GM19193 (cell line): Measurements from ENCODE around the gene XIRP1.

Experiments used
- POLR2A ChIP-seq: IDR thresholded peaks from 4 replicates; pipeline ENCODE4 v1.6.1; 2011; ENCODE audit not compliant: insufficient read depth, insufficient read length; ENCODE audit errors: extremely low read depth

The XIRP1 gene

DNA sequence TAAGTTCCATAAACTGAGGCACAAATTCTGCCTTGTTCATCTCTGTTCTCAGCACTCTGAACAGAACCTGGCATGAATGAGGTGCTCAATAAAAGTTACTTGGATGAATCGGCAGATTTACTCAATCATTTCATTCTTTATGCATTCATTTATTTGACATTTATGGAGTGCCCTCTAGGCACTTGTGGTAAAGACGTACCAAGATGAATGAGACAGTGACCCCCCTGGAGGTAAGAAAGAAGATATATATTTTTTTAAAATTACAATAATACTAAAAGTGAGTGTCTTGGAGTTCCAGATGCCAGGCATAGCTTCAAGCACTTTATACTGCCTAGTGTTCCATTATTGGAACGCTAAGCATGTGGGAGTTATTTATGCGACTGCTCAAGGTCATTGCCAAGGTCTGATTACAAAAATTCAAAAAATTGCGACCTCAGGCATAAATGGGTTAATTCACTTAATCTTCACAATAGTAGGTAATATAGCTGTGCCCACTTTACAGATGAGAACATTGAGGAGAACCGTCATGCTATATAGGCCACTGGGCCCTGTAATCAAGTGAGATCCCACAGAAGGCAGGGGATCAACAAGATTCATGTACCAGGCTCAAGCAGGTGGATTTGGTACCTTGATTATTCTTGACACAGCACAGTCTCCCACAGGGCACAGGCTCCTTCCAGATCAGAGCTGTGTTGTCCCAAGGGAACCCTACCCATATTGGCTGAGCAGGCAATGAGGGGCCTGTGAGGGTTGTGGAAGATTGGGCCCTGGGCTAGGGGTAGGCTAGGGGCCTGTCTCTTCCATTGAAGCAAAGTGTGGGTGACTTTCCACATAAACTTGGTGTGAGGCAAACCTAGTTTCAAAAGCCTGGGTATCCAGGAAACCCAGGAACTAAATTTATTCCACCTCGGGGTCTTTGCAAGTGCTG lies 10.7 kb downstream of the XIRP1 start:
- TF ChIP-seq POLR2A, result no peak

- no peak for TF ChIP-seq POLR2A
Measured at GRCh38 chr3:39180546-39181346, 11.6 kb downstream of the XIRP1 start.

DNA sequence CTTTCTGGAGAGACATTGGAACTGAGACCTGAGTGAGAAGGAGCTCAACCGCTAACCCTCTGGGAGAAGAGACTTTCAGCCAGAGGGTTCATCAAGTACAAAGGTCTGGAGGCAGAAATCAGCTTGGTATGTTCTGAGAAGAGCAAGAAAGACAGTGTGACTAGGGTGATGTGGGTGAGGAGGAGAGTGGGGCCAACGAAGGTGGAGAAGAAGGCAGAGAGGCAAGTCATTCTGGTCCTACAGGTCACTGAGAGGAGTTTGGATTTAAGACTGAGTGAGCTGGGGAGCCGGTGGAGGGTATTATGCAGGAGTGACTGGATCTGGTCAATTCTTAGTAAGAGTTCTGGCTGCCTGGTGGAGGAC lies 12.2 kb downstream of the XIRP1 start:
- TF ChIP-seq POLR2A, result no peak

GRCh38 chr3:39178553-39178952 lies 13.8 kb downstream of the XIRP1 start:
- TF ChIP-seq POLR2A, result no peak

DNA sequence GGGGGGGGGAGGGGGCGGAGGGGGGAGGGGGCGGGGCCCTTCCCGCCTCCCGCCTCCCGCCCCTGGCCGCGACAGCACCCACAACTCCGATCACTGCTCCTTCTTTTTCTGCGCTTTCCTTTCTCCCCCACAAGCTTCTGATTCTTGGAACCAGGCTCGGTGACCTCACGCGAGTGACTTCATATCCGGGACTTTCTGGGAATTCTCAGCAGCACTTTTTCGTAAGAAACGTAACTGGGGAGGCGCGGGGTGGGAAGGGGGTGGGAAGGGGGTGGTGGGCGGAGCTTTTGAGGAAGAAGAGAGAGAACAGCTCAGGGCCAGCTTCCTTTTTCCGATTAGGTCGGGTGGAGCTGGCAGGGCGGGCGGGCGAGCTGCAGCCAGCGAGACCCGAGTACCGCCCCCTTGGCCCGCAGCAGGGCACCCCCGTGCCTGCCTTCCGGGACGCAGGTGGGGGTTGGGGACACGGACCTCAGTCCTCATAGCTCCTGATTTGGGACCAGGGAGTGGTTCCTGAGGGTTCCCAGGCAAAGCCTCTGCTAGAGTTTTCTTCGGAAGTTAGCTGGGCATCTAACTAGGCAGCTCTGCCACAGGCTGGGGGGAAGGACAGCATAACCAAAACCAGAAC lies 14.6 kb downstream of the XIRP1 start:
- peak; percentile 65 for TF ChIP-seq POLR2A

GRCh38 chr3:39176025-39176714 lies 16.2 kb downstream of the XIRP1 start:
- TF ChIP-seq POLR2A, result no peak

DNA sequence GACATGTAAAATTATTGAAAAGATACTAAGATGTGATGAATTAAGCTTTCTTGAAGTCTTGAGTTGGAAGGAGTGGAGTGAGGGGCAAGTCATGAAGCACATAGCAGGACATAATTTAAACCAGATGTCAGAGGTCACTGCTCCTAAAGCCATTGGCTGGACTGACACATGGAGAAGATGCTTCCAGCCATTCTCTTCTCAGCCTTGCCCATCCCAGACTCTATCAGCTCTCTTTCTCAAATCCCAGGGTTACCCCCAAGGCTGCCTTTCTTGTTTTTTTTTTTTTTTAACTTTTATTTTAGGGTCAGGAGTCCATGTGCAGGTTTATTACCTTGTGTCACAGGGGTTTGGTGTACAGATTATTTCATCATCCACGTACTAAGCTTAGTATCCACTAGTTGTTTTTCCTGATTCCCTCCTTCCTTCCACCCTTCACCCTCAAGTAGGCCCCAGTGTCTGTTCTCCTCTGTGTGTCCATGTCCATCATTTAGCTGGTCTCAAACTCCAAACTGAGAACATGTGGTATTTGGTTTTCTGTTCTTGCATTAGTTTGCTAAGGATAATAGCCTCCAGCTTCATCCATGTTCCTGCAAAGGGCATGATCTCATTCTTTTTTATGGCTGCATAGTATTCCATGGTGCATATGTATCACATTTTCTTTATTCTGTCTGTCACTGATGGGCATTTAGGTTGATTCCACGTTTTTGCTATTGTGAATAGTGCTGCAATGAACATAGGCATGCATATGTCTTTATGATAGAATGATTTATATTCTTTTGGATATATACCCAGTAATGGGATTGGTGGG lies 18.9 kb downstream of the XIRP1 start:
- TF ChIP-seq POLR2A, result no peak

- no peak for TF ChIP-seq POLR2A
Measured at GRCh38 chr3:39171860-39172259, 20.5 kb downstream of the XIRP1 start.

DNA sequence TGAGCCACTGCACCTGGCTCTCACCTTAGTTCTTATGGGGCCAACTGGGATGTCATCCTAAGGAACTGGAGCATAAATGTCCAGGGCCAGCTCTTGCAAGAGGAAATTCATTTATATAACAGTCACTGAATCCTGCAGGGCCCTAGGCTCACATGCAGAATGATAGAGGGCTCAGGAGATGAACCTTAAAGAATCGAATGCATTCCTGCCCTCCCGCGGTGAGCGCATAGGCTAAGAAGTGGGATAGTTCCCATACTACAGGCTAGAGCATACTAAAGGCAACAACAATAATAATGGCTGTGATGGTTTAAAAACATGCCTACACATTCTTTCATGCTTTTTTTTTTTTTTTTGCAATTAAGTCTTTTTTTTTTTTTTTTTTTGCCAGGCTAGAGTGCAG lies 21.9 kb downstream of the XIRP1 start:
- TF ChIP-seq POLR2A, result no peak

GRCh38 chr3:39169712-39170111 lies 22.7 kb downstream of the XIRP1 start:
- no peak for TF ChIP-seq POLR2A

DNA sequence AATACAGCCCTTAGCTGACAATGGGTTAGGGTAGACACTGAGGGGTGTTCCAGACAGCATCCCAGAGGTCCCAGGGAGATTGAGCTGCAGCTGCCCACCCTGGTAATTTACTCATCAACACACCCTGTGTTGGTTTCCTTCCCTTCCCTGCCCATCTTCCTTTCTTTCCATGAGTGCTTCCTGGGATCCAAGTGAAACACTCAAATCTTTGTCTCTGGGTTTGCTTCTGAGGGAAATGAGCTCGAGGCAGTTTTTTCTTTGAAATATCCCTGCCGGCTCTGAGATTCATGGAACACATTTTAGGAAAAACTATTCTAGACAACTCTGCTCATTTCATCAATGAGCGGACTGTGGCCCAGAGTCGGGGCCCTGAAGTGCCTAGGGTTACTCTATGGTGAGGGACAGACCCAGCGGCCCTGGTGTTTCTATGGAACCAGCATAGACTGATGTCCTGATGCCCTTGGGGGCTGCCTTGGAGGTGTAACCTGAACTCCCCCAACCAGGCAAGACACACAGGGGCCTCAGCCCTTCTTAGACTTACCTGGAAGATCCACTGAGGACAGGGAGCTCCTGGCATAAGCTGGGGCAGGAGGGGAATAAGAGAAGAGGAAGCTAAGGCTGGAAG lies 24.1 kb downstream of the XIRP1 start:
- TF ChIP-seq POLR2A, result no peak

DNA sequence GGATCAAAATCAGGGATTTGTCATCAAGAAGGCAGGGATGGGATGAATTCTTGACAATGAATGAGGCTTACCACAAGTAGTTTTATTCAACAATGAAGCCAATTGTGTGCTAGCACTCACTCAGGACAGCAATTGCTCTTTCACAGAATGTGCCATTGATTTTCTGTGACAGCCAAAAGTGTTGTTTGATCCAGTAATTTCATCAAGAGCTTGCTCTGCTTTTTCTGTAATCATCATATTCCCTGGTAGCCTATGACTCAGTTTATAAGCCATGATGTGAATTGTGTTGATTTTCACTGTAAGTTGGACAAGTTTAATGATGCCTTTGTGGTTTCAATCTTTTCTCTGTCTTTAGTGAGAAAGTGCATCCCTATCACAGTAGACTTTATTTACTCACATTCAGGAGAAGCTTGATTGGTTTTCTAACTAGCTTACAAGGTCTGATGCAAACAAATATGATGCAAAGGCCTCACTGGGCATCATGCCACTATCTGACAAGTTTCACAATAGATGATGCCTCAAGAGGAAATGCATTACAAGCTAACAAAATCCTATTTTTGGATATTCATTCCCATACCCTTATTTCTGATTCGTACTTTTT lies 25.4 kb downstream of the XIRP1 start:
- no peak for TF ChIP-seq POLR2A

DNA sequence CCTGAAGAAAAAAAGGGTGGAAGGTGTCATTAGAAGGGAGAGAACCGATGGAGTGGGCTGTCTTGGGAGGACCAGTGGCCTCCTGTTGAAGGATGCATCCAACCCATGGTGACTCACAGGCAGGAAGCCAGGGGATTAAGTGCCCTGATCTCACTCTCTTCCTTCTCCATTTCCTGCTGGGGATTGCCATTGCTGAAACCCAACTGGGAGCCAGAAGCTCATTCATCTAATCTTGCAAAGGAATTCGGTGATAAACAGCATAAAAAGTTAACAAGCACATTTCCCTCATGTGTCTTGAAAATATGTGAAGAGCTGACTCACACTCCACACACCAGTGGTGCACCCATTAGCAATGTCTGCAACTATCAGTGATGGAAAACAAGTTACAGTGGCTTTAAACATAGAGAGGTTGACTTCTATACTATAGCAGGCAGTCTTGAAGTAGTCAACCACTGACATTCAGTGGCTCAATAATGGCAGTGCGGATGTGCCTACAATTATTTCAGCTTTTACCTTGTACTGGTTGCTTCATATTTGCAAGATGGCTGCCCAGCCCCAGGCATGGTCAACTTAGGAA lies 26.2 kb downstream of the XIRP1 start:
- no peak for TF ChIP-seq POLR2A
